A673 (cell line): ENCODE data around the gene CHRNA4. TPM values are rescaled to one million over a fixed set of nuclear protein-coding genes. Genes with fewer than 3 reads are reported as not detected.

ENCODE experiments used
- BruUV-seq: library from RNA; stranded (reverse); fragments of 400-500 nt; replicated peaks from 2 replicates; lab custom pipeline; 2021; lab: Mats Ljungman, UMichigan
- CTCF ChIA-PET: fragments of 300-600 bp; sonication (Branson Sonifier 250); formaldehyde crosslinking; loops from one replicate; lab custom pipeline; 2022; ENCODE audit warnings: antibody characterized with exemption; lab: Charles Lee
- POLR2A ChIA-PET: fragments of 300-600 bp; sonication (Branson Sonifier 250); formaldehyde crosslinking; loops from one replicate; lab custom pipeline; 2022; ENCODE audit warnings: antibody characterized with exemption; ENCODE audit not compliant: low non-redundant PET; lab: Charles Lee
- DNase-seq: peaks from one replicate; pipeline ENCODE4 v3.0.0-alpha.2; 2015; ENCODE audit warnings: low spot score
- H3K27ac ChIP-seq: fragments of 200-600 bp; sonication (generic); 2 replicates; pipeline ENCODE4 v1.5.1; 2016; ENCODE audit warnings: mixed run types, low read depth, mild to moderate bottlenecking, mixed read lengths, antibody characterized with exemption, low read length; ENCODE audit not compliant: poor library complexity, severe bottlenecking
- H3K27me3 ChIP-seq: fragments of 200-600 bp; sonication (generic); replicated peaks from 2 replicates; pipeline ENCODE4 v1.6.1; 2017; ENCODE audit warnings: mixed run types, low read depth, mild to moderate bottlenecking, mixed read lengths, antibody characterized with exemption, low read length; ENCODE audit not compliant: insufficient read depth, poor library complexity
- H3K36me3 ChIP-seq: fragments of 200-600 bp; sonication (generic); 2 replicates; pipeline ENCODE4 v1.6.1; 2016; ENCODE audit warnings: mixed run types, mild to moderate bottlenecking, mixed read lengths, antibody characterized with exemption, low read length; ENCODE audit not compliant: insufficient read depth, poor library complexity, severe bottlenecking
- H3K4me1 ChIP-seq: fragments of 200-600 bp; sonication (generic); 2 replicates; pipeline ENCODE4 v1.6.1; 2017; ENCODE audit warnings: mixed run types, mild to moderate bottlenecking, mixed read lengths, antibody characterized with exemption, low read length; ENCODE audit not compliant: insufficient read depth, poor library complexity, severe bottlenecking
- H3K4me3 ChIP-seq: fragments of 200-600 bp; sonication (generic); 2 replicates; pipeline ENCODE4 v1.5.1; 2016; ENCODE audit warnings: low read depth, mixed run types, mild to moderate bottlenecking, mixed read lengths, low read length; ENCODE audit not compliant: poor library complexity, severe bottlenecking
- H3K9me3 ChIP-seq: fragments of 200-600 bp; sonication (generic); 2 replicates; pipeline ENCODE4 v1.6.1; 2016; ENCODE audit warnings: mixed run types, low read depth, mild to moderate bottlenecking, mixed read lengths, antibody characterized with exemption, low read length; ENCODE audit not compliant: poor library complexity, severe bottlenecking
- CTCF ChIP-seq: fragments of 300-800, 200-600 bp; sonication (generic); conservative IDR thresholded peaks from 2 replicates; pipeline ENCODE4 v1.5.1; 2017; ENCODE audit warnings: low read depth, mild to moderate bottlenecking, antibody characterized with exemption, low read length, moderate library complexity, mixed read lengths
- EZH2 ChIP-seq: fragments of 200-600 bp; sonication (generic); IDR thresholded peaks from 2 replicates; pipeline ENCODE4 v1.6.1; 2017; ENCODE audit warnings: borderline replicate concordance, low read depth, mild to moderate bottlenecking, mixed read lengths, antibody characterized with exemption, low read length; ENCODE audit not compliant: poor library complexity, severe bottlenecking
- intact Hi-C: fragments of 100-400 bp; cut with micrococcal nuclease; formaldehyde crosslinking; loops from one replicate; pipeline ENCODE4 v1.10.0; 2022; ENCODE audit not compliant: unreplicated experiment
- total RNA-seq: library from RNA; stranded (reverse); gene quantifications from 2 replicates; pipeline ENCODE4 v1.2.3, GENCODE V29; 2021

Gene CHRNA4
- total RNA-seq, 1 experiment from 2014 or later: 0.26 TPM

- BruUV-seq: no TSS peak
Observed at GRCh38 chr20:63312273-63312672, 48.9 kb downstream of the CHRNA4 start.

GRCh38 chr20:63311833-63312243 is 49.3 kb downstream of the CHRNA4 start:
- POLR2A ChIA-PET: no interaction called here
- CTCF ChIA-PET: no interaction called here

More at GRCh38 chr20:63312273-63312672, 48.9 kb downstream of the CHRNA4 start:
- ChIA-PET POLR2A (no interaction called here), CTCF (no interaction called here)
- Histone ChIP-seq H3K27ac (no peak overlapping the region), H3K4me3 (no peak overlapping the region), H3K4me1 (no peaks in the 10 kb centered on the region), H3K9me3 (no peaks in the 10 kb centered on the region), H3K27me3 (no peaks in the 10 kb centered on the region), H3K36me3 (no peaks in the 10 kb centered on the region)
- TF ChIP-seq EZH2: no peak
- intact Hi-C loops: no loop called here
- no peak for DNase-seq

GRCh38 chr20:63311186-63311832 is 49.8 kb downstream of the CHRNA4 start:
- Histone ChIP-seq H3K4me3 (no peak overlapping the region), H3K4me1 (no peaks in the 10 kb centered on the region), H3K27ac (no peak overlapping the region), H3K36me3 (no peaks in the 10 kb centered on the region), H3K27me3 (no peaks in the 10 kb centered on the region), H3K9me3 (no peaks in the 10 kb centered on the region)
- TF ChIP-seq CTCF (no peak), EZH2 (no peak)
- BruUV-seq: no TSS peak
- ChIA-PET POLR2A (no interaction called here), CTCF (no interaction called here)
- intact Hi-C loops: no loop called here
- DNase-seq: no peak

More at GRCh38 chr20:63311833-63312243, 49.3 kb downstream of the CHRNA4 start:
- TF ChIP-seq CTCF (no peak), EZH2 (no peak)
- Histone ChIP-seq H3K36me3 (no peaks in the 10 kb centered on the region), H3K4me1 (no peaks in the 10 kb centered on the region), H3K27ac (no peak overlapping the region), H3K4me3 (no peak overlapping the region), H3K27me3 (no peaks in the 10 kb centered on the region), H3K9me3 (no peaks in the 10 kb centered on the region)
- DNase-seq: no peak
- intact Hi-C loops: no loop called here
- BruUV-seq: no TSS peak
